ENCODE results near the gene ZNF138.
"Not testable (repeated sequence)": the region's sequence is repeated elsewhere in the genome, so short reads cannot be mapped to it uniquely, and the experiment has no call there.

Gene ZNF138

DNA sequence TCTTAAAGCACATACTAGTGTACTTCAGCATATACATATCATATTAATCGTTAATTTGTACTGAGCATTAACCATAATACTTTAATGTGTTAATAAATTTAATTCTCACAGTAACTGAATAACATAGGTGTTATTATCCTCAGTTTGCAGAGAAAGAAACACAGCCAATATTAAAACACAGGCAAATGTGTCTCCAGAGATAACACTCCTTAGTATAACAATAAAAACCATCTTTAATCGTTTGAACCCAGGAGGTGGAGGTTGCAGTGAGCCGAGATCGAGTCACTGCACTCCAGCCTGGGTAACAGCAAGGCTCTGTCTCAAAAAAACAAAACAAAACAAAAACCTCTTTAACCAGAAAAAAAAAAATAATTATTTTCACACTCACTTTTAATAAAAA lies 59.5 kb downstream of the ZNF138 start:
- DNase-seq (ENCODE audit: low spot score) = no peak
- in situ Hi-C loops (cut with MboI; ENCODE audit: low sequenced_read_pairs, unreplicated experiment) = no loop called here
- TF ChIP-seq, protein P1, sequence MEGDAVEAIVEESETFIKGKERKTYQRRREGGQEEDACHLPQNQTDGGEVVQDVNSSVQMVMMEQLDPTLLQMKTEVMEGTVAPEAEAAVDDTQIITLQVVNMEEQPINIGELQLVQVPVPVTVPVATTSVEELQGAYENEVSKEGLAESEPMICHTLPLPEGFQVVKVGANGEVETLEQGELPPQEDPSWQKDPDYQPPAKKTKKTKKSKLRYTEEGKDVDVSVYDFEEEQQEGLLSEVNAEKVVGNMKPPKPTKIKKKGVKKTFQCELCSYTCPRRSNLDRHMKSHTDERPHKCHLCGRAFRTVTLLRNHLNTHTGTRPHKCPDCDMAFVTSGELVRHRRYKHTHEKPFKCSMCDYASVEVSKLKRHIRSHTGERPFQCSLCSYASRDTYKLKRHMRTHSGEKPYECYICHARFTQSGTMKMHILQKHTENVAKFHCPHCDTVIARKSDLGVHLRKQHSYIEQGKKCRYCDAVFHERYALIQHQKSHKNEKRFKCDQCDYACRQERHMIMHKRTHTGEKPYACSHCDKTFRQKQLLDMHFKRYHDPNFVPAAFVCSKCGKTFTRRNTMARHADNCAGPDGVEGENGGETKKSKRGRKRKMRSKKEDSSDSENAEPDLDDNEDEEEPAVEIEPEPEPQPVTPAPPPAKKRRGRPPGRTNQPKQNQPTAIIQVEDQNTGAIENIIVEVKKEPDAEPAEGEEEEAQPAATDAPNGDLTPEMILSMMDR (IDR thresholded peaks at IDR 0.05; ENCODE audit: borderline replicate concordance, control extremely low read depth, extremely low read depth, insufficient read depth, missing control alignments) = no peak

DNA sequence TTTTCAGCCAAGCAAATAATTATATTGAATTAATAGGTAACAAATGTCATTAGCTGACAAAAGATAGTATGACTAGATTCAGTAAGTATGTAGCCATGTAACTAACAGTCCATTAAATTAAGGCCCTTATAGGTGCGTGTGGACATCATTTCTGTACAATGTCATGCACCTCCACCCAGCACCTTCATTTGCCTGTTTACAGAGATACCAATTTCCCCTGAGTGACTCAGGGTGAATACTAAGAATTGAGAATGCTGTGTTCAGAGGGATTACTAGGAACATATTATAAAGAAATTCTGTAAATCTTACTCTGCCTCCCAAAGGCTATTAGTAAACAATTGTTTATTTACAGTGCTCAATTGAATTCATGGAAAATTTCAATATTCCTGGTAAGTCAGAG lies 60.7 kb downstream of the ZNF138 start:
- in situ Hi-C loops (cut with MboI; ENCODE audit: low sequenced_read_pairs, unreplicated experiment) = no loop called here
- DNase-seq (ENCODE audit: low spot score) = no peak
- TF ChIP-seq, protein P1 (IDR thresholded peaks at IDR 0.05; ENCODE audit: borderline replicate concordance, control extremely low read depth, extremely low read depth, insufficient read depth, missing control alignments) = no peak

GRCh38 chr7:64863021-64863420 lies 68.8 kb downstream of the ZNF138 start:
- in situ Hi-C loops (cut with MboI; ENCODE audit: low sequenced_read_pairs, unreplicated experiment) = no loop called here
- TF ChIP-seq, protein P1 (IDR thresholded peaks at IDR 0.05; ENCODE audit: borderline replicate concordance, control extremely low read depth, extremely low read depth, insufficient read depth, missing control alignments) = no peak
- DNase-seq (ENCODE audit: low spot score) = no peak

- DNase-seq (ENCODE audit: low spot score); in situ Hi-C loops (cut with MboI; ENCODE audit: low sequenced_read_pairs, unreplicated experiment): not testable (repeated sequence)
Observed at GRCh38 chr7:64863530-64863929, 69.3 kb downstream of the ZNF138 start.

DNA sequence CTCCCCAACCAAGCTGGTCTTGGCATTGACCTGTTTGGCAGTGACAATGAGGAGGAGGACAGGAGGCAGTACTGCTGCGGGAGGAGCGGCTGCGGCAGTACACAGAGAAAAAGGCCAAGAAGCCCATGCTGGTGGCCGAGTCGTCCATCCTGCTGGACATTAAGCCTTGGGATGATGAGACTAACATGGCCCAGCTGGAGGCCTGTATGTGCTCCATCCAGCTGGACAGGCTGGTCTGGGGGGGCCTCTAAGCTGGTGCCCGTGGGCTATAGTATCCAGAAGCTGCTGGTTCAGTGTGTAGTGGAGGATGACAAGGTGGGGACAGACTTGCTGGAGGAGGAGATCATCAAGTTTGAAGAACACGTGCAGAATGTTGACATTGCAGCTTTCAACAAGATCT lies 69.7 kb downstream of the ZNF138 start:
- TF ChIP-seq, protein P1 (IDR thresholded peaks at IDR 0.05; ENCODE audit: borderline replicate concordance, control extremely low read depth, extremely low read depth, insufficient read depth, missing control alignments) = no peak
- in situ Hi-C loops (cut with MboI; ENCODE audit: low sequenced_read_pairs, unreplicated experiment) = no loop called here
- DNase-seq (ENCODE audit: low spot score) = no peak

GRCh38 chr7:64867863-64868440 lies 73.7 kb downstream of the ZNF138 start:
- no peak for DNase-seq (ENCODE audit: low spot score)
- in situ Hi-C loops (cut with MboI; ENCODE audit: low sequenced_read_pairs, unreplicated experiment) = no loop called here

DNA sequence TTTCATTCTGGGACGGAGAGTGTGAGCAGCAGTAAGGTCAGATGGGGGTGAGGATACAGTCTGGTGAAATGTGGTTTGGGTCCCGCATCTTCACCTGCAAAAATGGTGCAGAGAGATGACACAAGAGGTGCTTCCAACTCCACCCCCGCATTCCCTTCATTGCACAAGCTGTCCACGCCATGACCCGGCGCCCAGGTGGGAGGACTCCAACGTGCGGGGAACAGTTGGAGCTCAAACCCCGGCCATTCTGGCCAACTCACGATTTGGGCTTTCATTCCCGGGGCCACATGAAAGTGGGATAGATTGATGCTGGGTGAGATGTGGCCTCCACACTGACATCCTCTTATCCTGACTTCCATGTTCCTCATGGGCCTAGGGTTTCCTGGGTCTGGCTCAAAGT lies 74.3 kb downstream of the ZNF138 start:
- in situ Hi-C loops (cut with MboI; ENCODE audit: low sequenced_read_pairs, unreplicated experiment) = no loop called here
- no peak for DNase-seq (ENCODE audit: low spot score)
- TF ChIP-seq, protein P1 (IDR thresholded peaks at IDR 0.05; ENCODE audit: borderline replicate concordance, control extremely low read depth, extremely low read depth, insufficient read depth, missing control alignments) = no peak

More at GRCh38 chr7:64867863-64868440, 73.7 kb downstream of the ZNF138 start:
- TF ChIP-seq, protein P1 (IDR thresholded peaks at IDR 0.05; ENCODE audit: borderline replicate concordance, control extremely low read depth, extremely low read depth, insufficient read depth, missing control alignments) = no peak

All from GM13976 (cell line).